ENCODE measurements around the gene E2F6. TPM values are rescaled to one million over a fixed set of nuclear protein-coding genes. Genes with fewer than 3 reads are reported as not detected.

E2F6 gene
- total and polyA plus RNA-seq, 2 of the 13 experiments (the other 11 are each of a cell fraction or from before 2014, with no cell fraction given): 27.3 to 36.0 TPM

DNA sequence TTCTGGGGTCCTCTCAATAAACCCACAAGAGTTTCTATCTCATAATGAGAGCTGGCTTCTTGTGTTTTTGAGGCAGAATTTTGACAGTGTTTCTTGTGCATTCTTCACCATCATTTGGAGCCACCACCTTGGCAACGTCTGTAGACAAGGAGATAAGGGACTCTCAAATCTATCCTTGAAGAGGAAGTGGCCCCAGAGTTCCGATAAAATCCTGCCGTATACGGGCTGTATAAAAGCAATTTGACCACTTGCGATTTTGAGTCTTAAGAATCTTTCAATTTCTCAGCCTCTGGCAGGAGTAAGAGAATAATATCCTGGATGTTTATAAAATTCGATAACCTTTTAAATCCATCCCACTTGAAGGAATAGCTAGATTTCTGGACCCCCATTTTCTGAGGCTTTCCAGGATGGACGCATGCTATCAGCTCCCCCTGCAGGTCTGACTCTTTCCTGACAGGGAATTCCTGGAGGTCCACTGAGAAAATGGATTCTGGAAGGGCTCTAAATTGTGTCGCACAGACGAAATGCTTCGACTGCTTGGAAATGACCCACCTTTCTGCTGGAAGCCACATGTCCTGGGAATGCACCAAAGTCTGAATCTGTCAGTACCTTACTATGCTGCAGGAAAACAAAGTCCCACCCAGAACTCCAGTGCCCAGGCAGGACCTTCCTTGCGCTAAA is 54.1 kb downstream of the E2F6 start (continued):
- TF ChIP-seq DNMT1 (CRISPR knock-in tag; IDR thresholded peaks at IDR 0.05) (no peak), ZNF30 (CRISPR knock-in tag; IDR thresholded peaks at IDR 0.05) (no peak), ZNF331 (CRISPR knock-in tag; IDR thresholded peaks at IDR 0.05) (0 out of 2 replicates have a peak, but pooled peaks have one; percentile 31), REST (IDR thresholded peaks at IDR 0.05; ENCODE audit: borderline replicate concordance in 1 of 2, low read depth in 1 of 2, low read length in 2 of 2) (no peak), ZNF557 (CRISPR knock-in tag; IDR thresholded peaks at IDR 0.05) (no peak), MZF1 (CRISPR knock-in tag; IDR thresholded peaks at IDR 0.05; ENCODE audit: borderline replicate concordance) (no peak), ZNF776 (CRISPR knock-in tag; IDR thresholded peaks at IDR 0.05) (no peak), GATAD2A (CRISPR knock-in tag; IDR thresholded peaks at IDR 0.05) (peak; percentile 38; the same call in 1 of the 2 replicates), ZNF773 (CRISPR knock-in tag; IDR thresholded peaks at IDR 0.05; ENCODE audit: borderline replicate concordance) (no peak), ZBTB44 (CRISPR knock-in tag; IDR thresholded peaks at IDR 0.05) (no peak), SMC3 (IDR thresholded peaks at IDR 0.05; ENCODE audit: low read length) (peak; percentile 97), HDAC2 (CRISPR knock-in tag; IDR thresholded peaks at IDR 0.05) (0 out of 2 replicates have a peak, but pooled peaks have one; percentile 31), KLF15 (CRISPR knock-in tag; IDR thresholded peaks at IDR 0.05; ENCODE audit: borderline replicate concordance) (no peak), ZNF3 (CRISPR knock-in tag; IDR thresholded peaks at IDR 0.05) (no peak), ZNF577 (CRISPR knock-in tag; IDR thresholded peaks at IDR 0.05; ENCODE audit: borderline replicate concordance, low read depth) (no peak), TBP (CRISPR knock-in tag; IDR thresholded peaks at IDR 0.05) (no peak), ZNF136 (CRISPR knock-in tag; IDR thresholded peaks at IDR 0.05; ENCODE audit: low read depth) (no peak), ZNF343 (CRISPR knock-in tag; IDR thresholded peaks at IDR 0.05) (no peak)
- TF ChIP-seq, protein P1, sequence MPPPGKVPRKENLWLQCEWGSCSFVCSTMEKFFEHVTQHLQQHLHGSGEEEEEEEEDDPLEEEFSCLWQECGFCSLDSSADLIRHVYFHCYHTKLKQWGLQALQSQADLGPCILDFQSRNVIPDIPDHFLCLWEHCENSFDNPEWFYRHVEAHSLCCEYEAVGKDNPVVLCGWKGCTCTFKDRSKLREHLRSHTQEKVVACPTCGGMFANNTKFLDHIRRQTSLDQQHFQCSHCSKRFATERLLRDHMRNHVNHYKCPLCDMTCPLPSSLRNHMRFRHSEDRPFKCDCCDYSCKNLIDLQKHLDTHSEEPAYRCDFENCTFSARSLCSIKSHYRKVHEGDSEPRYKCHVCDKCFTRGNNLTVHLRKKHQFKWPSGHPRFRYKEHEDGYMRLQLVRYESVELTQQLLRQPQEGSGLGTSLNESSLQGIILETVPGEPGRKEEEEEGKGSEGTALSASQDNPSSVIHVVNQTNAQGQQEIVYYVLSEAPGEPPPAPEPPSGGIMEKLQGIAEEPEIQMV (CRISPR knock-in tag; IDR thresholded peaks at IDR 0.05; ENCODE audit: low read depth): no peak
- TF ChIP-seq, protein P2, sequence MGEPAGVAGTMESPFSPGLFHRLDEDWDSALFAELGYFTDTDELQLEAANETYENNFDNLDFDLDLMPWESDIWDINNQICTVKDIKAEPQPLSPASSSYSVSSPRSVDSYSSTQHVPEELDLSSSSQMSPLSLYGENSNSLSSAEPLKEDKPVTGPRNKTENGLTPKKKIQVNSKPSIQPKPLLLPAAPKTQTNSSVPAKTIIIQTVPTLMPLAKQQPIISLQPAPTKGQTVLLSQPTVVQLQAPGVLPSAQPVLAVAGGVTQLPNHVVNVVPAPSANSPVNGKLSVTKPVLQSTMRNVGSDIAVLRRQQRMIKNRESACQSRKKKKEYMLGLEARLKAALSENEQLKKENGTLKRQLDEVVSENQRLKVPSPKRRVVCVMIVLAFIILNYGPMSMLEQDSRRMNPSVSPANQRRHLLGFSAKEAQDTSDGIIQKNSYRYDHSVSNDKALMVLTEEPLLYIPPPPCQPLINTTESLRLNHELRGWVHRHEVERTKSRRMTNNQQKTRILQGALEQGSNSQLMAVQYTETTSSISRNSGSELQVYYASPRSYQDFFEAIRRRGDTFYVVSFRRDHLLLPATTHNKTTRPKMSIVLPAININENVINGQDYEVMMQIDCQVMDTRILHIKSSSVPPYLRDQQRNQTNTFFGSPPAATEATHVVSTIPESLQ (CRISPR knock-in tag; conservative IDR thresholded peaks at IDR 0.05): no peak
- TF ChIP-seq, protein P3, sequence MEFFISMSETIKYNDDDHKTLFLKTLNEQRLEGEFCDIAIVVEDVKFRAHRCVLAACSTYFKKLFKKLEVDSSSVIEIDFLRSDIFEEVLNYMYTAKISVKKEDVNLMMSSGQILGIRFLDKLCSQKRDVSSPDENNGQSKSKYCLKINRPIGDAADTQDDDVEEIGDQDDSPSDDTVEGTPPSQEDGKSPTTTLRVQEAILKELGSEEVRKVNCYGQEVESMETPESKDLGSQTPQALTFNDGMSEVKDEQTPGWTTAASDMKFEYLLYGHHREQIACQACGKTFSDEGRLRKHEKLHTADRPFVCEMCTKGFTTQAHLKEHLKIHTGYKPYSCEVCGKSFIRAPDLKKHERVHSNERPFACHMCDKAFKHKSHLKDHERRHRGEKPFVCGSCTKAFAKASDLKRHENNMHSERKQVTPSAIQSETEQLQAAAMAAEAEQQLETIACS (CRISPR knock-in tag; IDR thresholded peaks at IDR 0.05): no peak

All from HepG2 (cell line).